Mucosa of stomach (tissue), 1 donor: Measurements from ENCODE around the gene PCNT.
"Not testable (repeated sequence)": the region's sequence is repeated elsewhere in the genome, so short reads cannot be mapped to it uniquely, and the experiment has no call there.

Experiments
- H3K27me3 ChIP-seq: one replicate; pipeline ENCODE4 v1.7.0; 2013; ENCODE audit warnings: mild to moderate bottlenecking, low read length; ENCODE audit not compliant: control insufficient read depth, insufficient read depth
- H3K36me3 ChIP-seq: one replicate; pipeline ENCODE4 v1.7.0; 2013; ENCODE audit warnings: low read length; ENCODE audit not compliant: control insufficient read depth, insufficient read depth
- H3K4me1 ChIP-seq: one replicate; pipeline ENCODE4 v1.7.0; 2013; ENCODE audit warnings: mild to moderate bottlenecking, low read length; ENCODE audit not compliant: control insufficient read depth, insufficient read depth
- H3K4me3 ChIP-seq: one replicate; pipeline ENCODE4 v1.7.0; 2013; ENCODE audit warnings: low read length
- H3K9ac ChIP-seq: one replicate; pipeline ENCODE4 v1.7.0; 2013; ENCODE audit warnings: mild to moderate bottlenecking, low read length, moderate library complexity
- H3K9me3 ChIP-seq: one replicate; pipeline ENCODE4 v1.7.0; 2013; ENCODE audit warnings: mild to moderate bottlenecking, low read length, moderate library complexity; ENCODE audit not compliant: control insufficient read depth
- donor health status: Pancreatic carcinoma.

PCNT gene

DNA sequence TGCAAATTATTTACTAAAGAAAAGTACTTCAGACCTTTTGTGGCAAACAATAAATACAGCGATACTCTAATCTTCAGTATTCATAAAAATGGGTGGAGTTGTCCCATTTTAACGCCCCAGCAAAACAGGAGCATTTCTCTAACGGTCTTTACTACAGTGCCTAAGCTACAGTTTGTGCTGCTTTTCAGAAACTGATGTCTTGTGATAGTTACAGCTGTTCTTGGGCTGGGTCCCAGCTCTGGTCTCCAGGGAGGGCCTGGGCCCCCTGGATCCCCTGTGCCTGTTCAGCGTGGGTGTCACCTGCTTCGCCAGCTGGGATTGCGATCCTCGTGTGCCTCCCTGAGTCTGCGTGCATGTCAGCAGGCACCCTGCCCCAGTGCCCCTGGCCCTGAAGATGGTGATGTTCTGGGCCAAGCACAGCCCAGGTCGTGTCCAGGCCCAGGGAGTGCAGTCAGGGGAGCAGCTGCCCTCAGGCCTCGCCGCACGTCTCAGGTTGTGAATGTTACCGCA lies 70.7 kb downstream of the PCNT start:
- H3K4me1 ChIP-seq, result no peaks in the 10 kb centered on the region
- no peaks in the 10 kb centered on the region for H3K9me3 ChIP-seq
- no peaks in the 10 kb centered on the region for H3K36me3 ChIP-seq
- no peak overlapping the region for H3K9ac ChIP-seq
- no peaks in the 10 kb centered on the region for H3K27me3 ChIP-seq
- H3K4me3 ChIP-seq, result no peak overlapping the region

GRCh38 chr21:46397211-46397905 lies 73.4 kb downstream of the PCNT start:
- H3K9me3 ChIP-seq, result no peaks in the 10 kb centered on the region
- H3K27me3 ChIP-seq, result no peaks in the 10 kb centered on the region
- no peaks in the 10 kb centered on the region for H3K4me1 ChIP-seq
- H3K9ac ChIP-seq, result no peak overlapping the region
- no peak overlapping the region for H3K4me3 ChIP-seq
- no peaks in the 10 kb centered on the region for H3K36me3 ChIP-seq

DNA sequence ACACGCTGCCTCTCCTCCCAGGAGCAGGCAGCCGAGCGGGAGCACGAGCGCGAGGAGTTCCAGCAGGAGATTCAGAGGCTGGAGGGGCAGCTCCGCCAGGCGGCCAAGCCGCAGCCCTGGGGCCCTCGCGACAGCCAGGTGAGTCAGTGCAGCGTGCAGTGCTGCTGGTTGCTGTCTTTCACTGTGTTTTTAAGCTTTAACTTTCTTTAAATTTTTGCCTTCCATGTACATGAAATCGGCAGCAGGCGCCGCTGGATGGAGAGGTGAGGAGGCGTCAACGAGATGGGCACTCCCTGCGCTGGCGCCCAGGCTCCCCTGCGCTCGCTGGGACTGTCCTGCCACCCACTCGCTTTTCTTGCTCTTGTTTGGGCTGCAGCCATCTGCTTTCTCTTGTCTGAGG lies 74.0 kb downstream of the PCNT start:
- Histone ChIP-seq H3K4me1 (no peaks in the 10 kb centered on the region), H3K9me3 (no peaks in the 10 kb centered on the region), H3K36me3 (no peaks in the 10 kb centered on the region)

DNA sequence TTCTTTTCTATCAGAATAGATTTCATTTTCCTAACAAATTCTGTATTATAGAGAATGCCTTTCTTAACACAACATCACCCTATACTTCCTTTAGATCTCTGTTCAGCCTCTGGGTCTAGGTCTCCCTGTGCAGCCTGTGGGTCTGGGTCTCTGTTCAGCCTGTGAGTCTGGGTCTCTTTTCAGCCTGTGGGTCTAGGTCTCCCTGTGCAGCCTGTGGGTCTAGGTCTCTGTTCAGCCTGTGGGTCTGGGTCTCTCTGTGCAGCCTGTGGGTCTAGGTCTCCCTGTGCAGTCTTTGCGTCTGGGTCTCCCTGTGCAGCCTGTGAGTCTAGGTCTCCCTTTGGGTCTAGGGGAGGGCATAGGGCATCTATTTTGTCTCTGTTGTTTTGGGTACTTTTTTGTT lies 75.2 kb downstream of the PCNT start:
- Histone ChIP-seq H3K9me3 (no peaks in the 10 kb centered on the region), H3K36me3 (no peaks in the 10 kb centered on the region), H3K4me1 (no peaks in the 10 kb centered on the region), H3K27me3 (no peaks in the 10 kb centered on the region), H3K4me3 (no peak overlapping the region), H3K9ac (no peak overlapping the region)

More for the DNA sequence above, 74.0 kb downstream of the PCNT start:
- Histone ChIP-seq H3K9ac (no peak overlapping the region), H3K27me3 (no peaks in the 10 kb centered on the region), H3K4me3 (no peak overlapping the region)

- Histone ChIP-seq H3K9me3 (no peaks in the 10 kb centered on the region), H3K9ac (no peak overlapping the region), H3K27me3 (no peaks in the 10 kb centered on the region), H3K36me3 (no peaks in the 10 kb centered on the region), H3K4me1 (no peaks in the 10 kb centered on the region), H3K4me3 (no peak overlapping the region)
These were observed 75.7 kb downstream of the PCNT start for GRCh38 chr21:46399686-46400085.

DNA sequence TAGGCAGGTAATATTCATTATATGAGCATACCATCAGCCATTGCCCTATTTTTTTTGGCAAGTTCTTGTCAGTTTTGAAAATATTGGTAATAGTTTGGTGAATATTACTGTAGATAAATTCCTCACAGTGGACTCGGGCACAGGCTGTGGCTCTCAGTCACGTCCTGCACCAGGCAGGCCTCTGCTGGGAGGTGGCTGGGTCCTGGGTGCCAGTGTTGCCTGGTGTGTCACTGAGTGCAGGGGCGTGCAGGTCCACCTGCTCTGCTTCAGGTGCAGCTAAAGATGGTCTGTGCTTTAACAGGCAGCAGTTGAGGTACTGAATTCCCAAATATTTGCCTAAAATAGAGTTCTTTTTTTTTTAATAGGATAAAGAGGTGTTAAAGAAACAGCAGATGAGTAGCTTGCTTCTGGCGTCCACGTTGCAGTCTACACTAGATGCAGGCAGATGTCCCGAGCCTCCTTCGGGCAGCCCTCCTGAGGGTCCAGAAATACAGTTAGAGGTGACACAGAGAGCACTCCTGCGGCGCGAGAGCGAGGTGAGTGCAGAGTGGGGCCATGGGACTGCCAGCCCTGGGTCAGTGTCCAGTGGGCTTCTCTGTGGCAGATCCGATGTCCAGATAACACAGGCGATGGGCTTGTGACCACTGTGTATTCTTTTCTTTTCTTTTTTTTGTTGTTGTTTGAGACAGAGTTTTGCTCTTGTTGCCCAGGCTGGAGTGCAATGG lies 77.4 kb downstream of the PCNT start:
- H3K9ac ChIP-seq, result no peak overlapping the region
- H3K4me3 ChIP-seq, result no peak overlapping the region
- H3K27me3 ChIP-seq, result no peaks in the 10 kb centered on the region
- no peaks in the 10 kb centered on the region for H3K36me3 ChIP-seq
- H3K9me3 ChIP-seq, result no peaks in the 10 kb centered on the region
- H3K4me1 ChIP-seq, result no peaks in the 10 kb centered on the region

GRCh38 chr21:46402421-46402820 lies 78.5 kb downstream of the PCNT start:
- Histone ChIP-seq H3K9me3 (no peaks in the 10 kb centered on the region), H3K4me1 (no peaks in the 10 kb centered on the region), H3K9ac (no peak overlapping the region), H3K27me3 (no peaks in the 10 kb centered on the region), H3K36me3 (no peaks in the 10 kb centered on the region), H3K4me3 (no peak overlapping the region)

DNA sequence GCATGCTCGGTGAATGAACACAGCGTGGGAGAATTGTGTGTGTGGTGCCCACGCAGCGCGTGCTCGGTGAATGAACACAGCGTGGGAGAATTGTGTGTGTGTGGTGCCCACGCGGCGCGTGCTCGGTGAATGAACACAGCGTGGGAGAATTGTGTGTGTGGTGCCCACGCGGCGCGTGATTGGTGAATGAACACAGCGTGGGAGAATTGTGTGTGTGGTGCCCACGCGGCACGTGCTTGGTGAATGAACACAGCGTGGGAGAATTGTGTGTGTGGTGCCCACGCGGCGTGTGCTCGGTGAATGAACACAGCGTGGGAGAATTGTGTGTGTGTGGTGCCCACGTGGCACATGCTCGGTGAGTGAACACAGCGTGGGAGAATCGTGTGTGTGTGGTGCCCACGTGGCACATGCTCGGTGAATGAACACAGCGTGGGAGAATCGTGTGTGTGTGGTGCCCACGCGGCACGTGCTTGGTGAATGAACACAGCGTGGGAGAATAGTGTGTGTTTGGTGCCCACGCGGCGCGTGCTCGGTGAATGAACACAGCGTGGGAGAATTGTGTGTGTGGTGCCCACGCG lies 79.4 kb downstream of the PCNT start:
- not testable (repeated sequence) for H3K4me3 ChIP-seq, H3K4me1 ChIP-seq, H3K27me3 ChIP-seq, H3K9me3 ChIP-seq, H3K9ac ChIP-seq, H3K36me3 ChIP-seq

DNA sequence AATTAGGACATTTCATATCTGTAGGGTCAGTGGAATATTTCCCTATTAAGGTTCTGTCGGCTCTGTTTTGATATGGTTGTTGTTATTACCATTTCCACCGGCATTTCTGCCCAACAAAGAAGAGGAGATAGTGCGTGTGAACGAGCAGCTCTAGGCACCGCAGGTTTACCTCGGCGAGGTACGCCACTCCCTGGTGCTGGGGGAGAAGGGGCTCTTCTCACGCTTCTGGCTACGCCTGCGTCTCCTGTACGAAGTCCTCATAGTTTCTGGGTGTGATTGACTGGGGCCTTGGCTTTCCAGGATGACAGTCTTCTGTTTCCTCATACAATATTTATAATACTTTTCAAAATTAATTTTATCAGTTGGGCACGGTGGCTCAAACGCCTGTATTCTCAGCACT lies 80.3 kb downstream of the PCNT start:
- Histone ChIP-seq H3K9ac (no peak overlapping the region), H3K36me3 (no peaks in the 10 kb centered on the region), H3K27me3 (no peaks in the 10 kb centered on the region), H3K4me3 (no peak overlapping the region), H3K4me1 (no peaks in the 10 kb centered on the region), H3K9me3 (no peaks in the 10 kb centered on the region)

- no peaks in the 10 kb centered on the region for H3K36me3 ChIP-seq
- no peaks in the 10 kb centered on the region for H3K9me3 ChIP-seq
- H3K4me1 ChIP-seq, result no peaks in the 10 kb centered on the region
- H3K9ac ChIP-seq, result no peak overlapping the region
- no peak overlapping the region for H3K4me3 ChIP-seq
- no peaks in the 10 kb centered on the region for H3K27me3 ChIP-seq
These were observed 82.0 kb downstream of the PCNT start for GRCh38 chr21:46406001-46406400.

GRCh38 chr21:46409641-46410406 lies 85.9 kb downstream of the PCNT start:
- no peak overlapping the region for H3K9ac ChIP-seq
- no peaks in the 10 kb centered on the region for H3K9me3 ChIP-seq
- H3K4me3 ChIP-seq, result no peak overlapping the region
- no peaks in the 10 kb centered on the region for H3K36me3 ChIP-seq
- H3K27me3 ChIP-seq, result no peaks in the 10 kb centered on the region
- H3K4me1 ChIP-seq, result no peaks in the 10 kb centered on the region

DNA sequence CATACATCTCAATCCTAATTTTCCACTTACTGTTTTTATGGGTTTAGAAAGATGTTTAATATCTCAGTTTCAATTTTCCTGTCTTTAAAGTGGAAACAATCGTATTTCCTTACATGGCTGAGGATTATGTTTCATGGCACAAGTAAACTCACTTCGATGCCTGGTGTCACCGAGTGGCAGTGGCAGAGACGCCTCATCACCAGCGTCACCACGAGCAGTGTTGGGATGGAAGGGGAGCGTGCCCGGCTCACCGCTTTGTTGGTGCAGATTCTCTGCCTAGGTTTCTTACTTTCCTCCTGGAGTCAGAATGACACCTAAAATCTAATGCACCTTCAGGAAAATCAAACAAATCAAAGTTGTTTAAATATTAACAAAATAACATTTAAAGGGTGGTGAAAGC lies 86.6 kb downstream of the PCNT start:
- Histone ChIP-seq H3K9me3 (no peaks in the 10 kb centered on the region), H3K9ac (no peak overlapping the region), H3K4me1 (no peaks in the 10 kb centered on the region), H3K4me3 (no peak overlapping the region), H3K36me3 (no peaks in the 10 kb centered on the region), H3K27me3 (no peaks in the 10 kb centered on the region)
